IPS DF 4.7 (cell line): Measurements from ENCODE around the gene PIH1D1.

Experiments
- DNase-seq: peaks from one replicate; pipeline ENCODE4 v3.0.0-alpha.2; 2013; ENCODE audit warnings: low spot score; ENCODE audit errors: extremely low read depth

PIH1D1 gene

GRCh38 chr19:49420227-49420626 lies 31.4 kb downstream of the PIH1D1 start:
- DNase-seq: no peak

- no peak for DNase-seq
Measured at GRCh38 chr19:49419173-49419572, 32.4 kb downstream of the PIH1D1 start.

GRCh38 chr19:49418511-49418910 lies 33.1 kb downstream of the PIH1D1 start:
- DNase-seq: no peak

GRCh38 chr19:49417088-49417487 lies 34.5 kb downstream of the PIH1D1 start:
- no peak for DNase-seq

GRCh38 chr19:49415810-49416200 lies 35.8 kb downstream of the PIH1D1 start:
- DNase-seq: no peak

- DNase-seq: no peak
Measured at GRCh38 chr19:49415102-49415809, 36.4 kb downstream of the PIH1D1 start.

GRCh38 chr19:49414256-49414655 lies 37.4 kb downstream of the PIH1D1 start:
- no peak for DNase-seq

GRCh38 chr19:49413348-49413747 lies 38.3 kb downstream of the PIH1D1 start:
- no peak for DNase-seq

GRCh38 chr19:49411681-49412326 lies 39.8 kb downstream of the PIH1D1 start:
- no peak for DNase-seq

- DNase-seq: no peak
Measured at GRCh38 chr19:49409441-49410029, 42.1 kb downstream of the PIH1D1 start.

GRCh38 chr19:49408816-49409440 lies 42.7 kb downstream of the PIH1D1 start:
- no peak for DNase-seq

- DNase-seq: no peak
Measured at GRCh38 chr19:49407482-49408015, 44.1 kb downstream of the PIH1D1 start.

GRCh38 chr19:49407079-49407478 lies 44.5 kb downstream of the PIH1D1 start:
- no peak for DNase-seq

GRCh38 chr19:49403404-49404187 lies 48.0 kb downstream of the PIH1D1 start:
- peak; percentile 95 for DNase-seq

- no peak for DNase-seq
Measured at GRCh38 chr19:49400029-49400428, 51.6 kb downstream of the PIH1D1 start.

GRCh38 chr19:49398931-49399330 lies 52.7 kb downstream of the PIH1D1 start:
- DNase-seq: no peak

GRCh38 chr19:49398001-49398615 lies 53.5 kb downstream of the PIH1D1 start:
- DNase-seq: no peak

GRCh38 chr19:49396738-49397505 lies 54.7 kb downstream of the PIH1D1 start:
- DNase-seq: no peak
